OCI-LY1 (cell line): ENCODE data around the gene TRDMT1.

ENCODE experiments used
- EZH2 ChIP-seq: fragments of 200-600 bp; sonication (generic), shearing (Covaris generic); IDR thresholded peaks from 2 replicates; pipeline ENCODE4 v1.8.0; 2017; ENCODE audit warnings: borderline replicate concordance, mixed run types, mild to moderate bottlenecking, antibody characterized with exemption, low read length, moderate library complexity, mixed read lengths
- TF ChIP-seq, protein P1 (sequence below): fragments of 200-600 bp; sonication (generic), shearing (Covaris generic); IDR thresholded peaks from 2 replicates; pipeline ENCODE4 v1.5.1; 2017; ENCODE audit warnings: mild to moderate bottlenecking, antibody characterized with exemption, low read length, moderate library complexity, mixed read lengths

GRCh38 chr10:17145239-17145638 lies 56.2 kb downstream of the TRDMT1 start:
- TF ChIP-seq, protein P1, sequence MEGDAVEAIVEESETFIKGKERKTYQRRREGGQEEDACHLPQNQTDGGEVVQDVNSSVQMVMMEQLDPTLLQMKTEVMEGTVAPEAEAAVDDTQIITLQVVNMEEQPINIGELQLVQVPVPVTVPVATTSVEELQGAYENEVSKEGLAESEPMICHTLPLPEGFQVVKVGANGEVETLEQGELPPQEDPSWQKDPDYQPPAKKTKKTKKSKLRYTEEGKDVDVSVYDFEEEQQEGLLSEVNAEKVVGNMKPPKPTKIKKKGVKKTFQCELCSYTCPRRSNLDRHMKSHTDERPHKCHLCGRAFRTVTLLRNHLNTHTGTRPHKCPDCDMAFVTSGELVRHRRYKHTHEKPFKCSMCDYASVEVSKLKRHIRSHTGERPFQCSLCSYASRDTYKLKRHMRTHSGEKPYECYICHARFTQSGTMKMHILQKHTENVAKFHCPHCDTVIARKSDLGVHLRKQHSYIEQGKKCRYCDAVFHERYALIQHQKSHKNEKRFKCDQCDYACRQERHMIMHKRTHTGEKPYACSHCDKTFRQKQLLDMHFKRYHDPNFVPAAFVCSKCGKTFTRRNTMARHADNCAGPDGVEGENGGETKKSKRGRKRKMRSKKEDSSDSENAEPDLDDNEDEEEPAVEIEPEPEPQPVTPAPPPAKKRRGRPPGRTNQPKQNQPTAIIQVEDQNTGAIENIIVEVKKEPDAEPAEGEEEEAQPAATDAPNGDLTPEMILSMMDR = no peak
- TF ChIP-seq EZH2 = no peak
